Osteoblast (primary cell): Measurements from ENCODE around the gene CPNE9. TPM values are rescaled to one million over a fixed set of nuclear protein-coding genes. Genes with fewer than 3 reads are reported as not detected.

Experiments
- DNase-seq: peaks from one replicate; pipeline ENCODE4 v3.0.0; 2011; ENCODE audit warnings: low spot score, mixed read lengths; ENCODE audit not compliant: insufficient read length; ENCODE audit errors: missing footprints
- H2AFZ ChIP-seq: 2 replicates; pipeline ENCODE4 v1.6.0; 2011; ENCODE audit warnings: mild to moderate bottlenecking, low read length
- H3K27ac ChIP-seq: 2 replicates; pipeline ENCODE4 v1.5.1; 2011; ENCODE audit warnings: mild to moderate bottlenecking, low read depth, low read length, moderate library complexity
- H3K27me3 ChIP-seq: 2 replicates; pipeline ENCODE4 v1.6.0; 2012; ENCODE audit warnings: mild to moderate bottlenecking, control low read depth, inconsistent platforms, low read length, moderate library complexity; ENCODE audit not compliant: insufficient read depth
- H3K36me3 ChIP-seq: 2 replicates; pipeline ENCODE4 v1.5.1; 2011; ENCODE audit warnings: mild to moderate bottlenecking, low read length, control low read depth, moderate library complexity; ENCODE audit not compliant: insufficient read depth
- H3K4me1 ChIP-seq: 2 replicates; pipeline ENCODE4 v1.5.1; 2011; ENCODE audit warnings: mild to moderate bottlenecking, low read length, control low read depth, moderate library complexity; ENCODE audit not compliant: insufficient read depth
- H3K4me2 ChIP-seq: 2 replicates; pipeline ENCODE4 v1.6.0; 2011; ENCODE audit warnings: mild to moderate bottlenecking, low read length; ENCODE audit not compliant: insufficient read depth
- H3K4me3 ChIP-seq: fragments of 200-600 bp; sonication (generic); 3 replicates; pipeline ENCODE4 v1.5.1; 2012; ENCODE audit warnings: mild to moderate bottlenecking, low read length, inconsistent platforms; ENCODE audit not compliant: insufficient read depth
- H3K79me2 ChIP-seq: 2 replicates; pipeline ENCODE4 v1.6.0; 2012; ENCODE audit warnings: mild to moderate bottlenecking, low read length, control low read depth, inconsistent platforms; ENCODE audit not compliant: insufficient read depth
- H3K9me3 ChIP-seq: 2 replicates; pipeline ENCODE4 v1.5.1; 2011; ENCODE audit warnings: low read depth, low read length, control low read depth
- H4K20me1 ChIP-seq: 2 replicates; pipeline ENCODE4 v1.6.0; 2012; ENCODE audit warnings: mild to moderate bottlenecking, low read length, control low read depth; ENCODE audit not compliant: insufficient read depth
- CTCF ChIP-seq: IDR thresholded peaks from 2 replicates; pipeline ENCODE4 v1.5.1; 2011; ENCODE audit warnings: mild to moderate bottlenecking, low read depth, low read length, moderate library complexity; ENCODE audit errors: extremely low read depth
- total RNA-seq: library from RNA; depleted of rRNA; stranded (reverse); fragments of >200 nt; gene quantifications from 2 replicates; pipeline ENCODE4 v1.2.3, GENCODE V29; 2012

The CPNE9 gene
- total RNA-seq, 1 donor: not detected

- peak overlapping the region; percentile 92 for H3K4me2 ChIP-seq
- H3K27me3 ChIP-seq: no peaks in the 10 kb centered on the region
- peaks cover 37% of the 10 kb centered on the region for H3K4me1 ChIP-seq
- peak overlapping the region; percentile 79 for H3K4me3 ChIP-seq
- H3K36me3 ChIP-seq: peaks cover 51% of the 10 kb centered on the region
- H3K79me2 ChIP-seq: peaks cover 19% of the 10 kb centered on the region
- no peak for TF ChIP-seq CTCF
- no peaks in the 10 kb centered on the region for H4K20me1 ChIP-seq
- H3K27ac ChIP-seq: peak overlapping the region; percentile 66
- H2AFZ ChIP-seq: peak overlapping the region; percentile 60
- peak; percentile 92 for DNase-seq
- H3K9me3 ChIP-seq: no peaks in the 10 kb centered on the region
Observed at GRCh38 chr3:9749296-9749644, 45.6 kb downstream of the CPNE9 start.

GRCh38 chr3:9749645-9750555 is 46.3 kb downstream of the CPNE9 start, which contains the start of gene OGG1:
OGG1 (plus strand) TSS chr3:9749952; CDS start chr3:9750287, 335 bp downstream.
- Histone ChIP-seq H2AFZ (peak within 1 kb of the TSS; percentile 93), H3K4me1 (peaks cover 37% of the 10 kb centered on the region), H3K36me3 (peaks cover 48% of the 10 kb centered on the region), H3K4me3 (peak within 1 kb of the TSS; percentile 79), H3K27ac (peak within 1 kb of the TSS; percentile 66), H3K79me2 (peaks cover 19% of the 10 kb centered on the region), H3K27me3 (no peaks in the 10 kb centered on the region), H4K20me1 (no peaks in the 10 kb centered on the region), H3K9me3 (no peaks in the 10 kb centered on the region), H3K4me2 (peak within 1 kb of the TSS; percentile 92)
- no peak for TF ChIP-seq CTCF
- DNase-seq: peak; percentile 100

DNA sequence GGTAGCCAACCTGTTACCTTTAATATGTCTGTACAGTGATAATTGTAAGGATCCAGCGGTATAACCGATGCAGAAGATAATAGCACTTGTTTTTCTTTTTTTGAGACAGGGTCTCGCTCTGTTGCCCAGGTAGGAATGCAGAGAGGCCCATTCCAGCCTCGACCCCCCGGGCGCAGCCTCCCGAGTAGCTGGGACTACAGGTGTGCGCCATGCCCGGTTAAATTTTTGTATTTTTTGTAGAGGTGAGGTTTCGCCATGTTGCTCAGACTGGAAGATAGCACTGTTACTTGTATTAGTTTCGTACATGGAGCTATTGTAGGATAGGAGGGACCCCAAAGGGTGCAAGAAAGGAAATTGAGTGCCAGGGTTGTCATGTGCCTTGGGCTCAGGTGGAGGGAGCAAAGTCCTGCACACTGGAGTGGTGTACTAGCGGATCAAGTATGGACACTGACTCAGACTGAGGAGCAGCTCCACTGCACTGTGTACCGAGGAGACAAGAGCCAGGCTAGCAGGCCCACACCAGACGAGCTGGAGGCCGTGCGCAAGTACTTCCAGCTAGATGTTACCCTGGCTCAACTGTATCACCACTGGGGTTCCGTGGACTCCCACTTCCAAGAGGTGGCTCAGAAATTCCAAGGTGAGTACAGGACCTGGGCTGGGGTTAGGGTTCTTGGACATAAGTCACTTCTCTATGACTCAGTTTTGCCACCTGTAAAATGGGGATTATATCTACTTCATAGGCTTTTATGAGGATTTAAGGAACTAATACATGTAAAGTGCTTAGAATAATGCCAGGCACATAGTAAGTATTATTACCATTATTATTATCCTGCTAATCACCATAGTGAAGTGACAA is 47.2 kb downstream of the CPNE9 start:
- H4K20me1 ChIP-seq: no peaks in the 10 kb centered on the region
- H3K4me1 ChIP-seq: peaks cover 37% of the 10 kb centered on the region
- no peak for TF ChIP-seq CTCF
- H3K9me3 ChIP-seq: no peaks in the 10 kb centered on the region
- no peak for DNase-seq
- peak overlapping the region; percentile 79 for H3K4me3 ChIP-seq
- peak overlapping the region; percentile 92 for H3K4me2 ChIP-seq
- peak overlapping the region; percentile 21 for H3K27ac ChIP-seq
- no peaks in the 10 kb centered on the region for H3K27me3 ChIP-seq
- H2AFZ ChIP-seq: peak overlapping the region; percentile 93
- H3K79me2 ChIP-seq: peaks cover 19% of the 10 kb centered on the region
- H3K36me3 ChIP-seq: peaks cover 39% of the 10 kb centered on the region
